Measurements from ENCODE around the gene OCA2.

OCA2 gene

GRCh38 chr15:28079313-28079969 is 19.7 kb downstream of the OCA2 start:
- no peak for DNase-seq (ENCODE audit: low spot score)

- no peak for DNase-seq (ENCODE audit: low spot score)
Observed at GRCh38 chr15:28078191-28078719, 20.9 kb downstream of the OCA2 start.

GRCh38 chr15:28075573-28075972 is 23.5 kb downstream of the OCA2 start:
- no peak for DNase-seq (ENCODE audit: low spot score)

GRCh38 chr15:28068930-28069329 is 30.2 kb downstream of the OCA2 start:
- DNase-seq (ENCODE audit: low spot score), result no peak

- no peak for DNase-seq (ENCODE audit: low spot score)
Observed at GRCh38 chr15:28066231-28066630, 32.9 kb downstream of the OCA2 start.

GRCh38 chr15:28060005-28060404 is 39.1 kb downstream of the OCA2 start:
- DNase-seq (ENCODE audit: low spot score), result no peak

GRCh38 chr15:28058082-28058481 is 41.0 kb downstream of the OCA2 start:
- DNase-seq (ENCODE audit: low spot score), result no peak

GRCh38 chr15:28051955-28052633 is 47.0 kb downstream of the OCA2 start:
- no peak for DNase-seq (ENCODE audit: low spot score)

GRCh38 chr15:28049581-28049980 is 49.5 kb downstream of the OCA2 start:
- DNase-seq (ENCODE audit: low spot score), result no peak

GRCh38 chr15:28047277-28047676 is 51.8 kb downstream of the OCA2 start:
- no peak for DNase-seq (ENCODE audit: low spot score)

GRCh38 chr15:28044121-28044672 is 54.9 kb downstream of the OCA2 start:
- no peak for DNase-seq (ENCODE audit: low spot score)

- DNase-seq (ENCODE audit: low spot score), result no peak
Observed at GRCh38 chr15:28043691-28044091, 55.4 kb downstream of the OCA2 start.

GRCh38 chr15:28037969-28038590 is 61.0 kb downstream of the OCA2 start:
- no peak for DNase-seq (ENCODE audit: low spot score)

- no peak for DNase-seq (ENCODE audit: low spot score)
Observed at GRCh38 chr15:28033443-28033842, 65.7 kb downstream of the OCA2 start.

GRCh38 chr15:28030801-28031200 is 68.3 kb downstream of the OCA2 start:
- DNase-seq (ENCODE audit: low spot score), result no peak

GRCh38 chr15:28027714-28028076 is 71.4 kb downstream of the OCA2 start:
- no peak for DNase-seq (ENCODE audit: low spot score)

- DNase-seq (ENCODE audit: low spot score), result no peak
Observed at GRCh38 chr15:28026764-28027713, 72.1 kb downstream of the OCA2 start.

- no peak for DNase-seq (ENCODE audit: low spot score)
Observed at GRCh38 chr15:28026221-28026620, 72.9 kb downstream of the OCA2 start.

- no peak for DNase-seq (ENCODE audit: low spot score)
Observed at GRCh38 chr15:28025413-28025812, 73.7 kb downstream of the OCA2 start.

GRCh38 chr15:28024889-28025250 is 74.2 kb downstream of the OCA2 start:
- DNase-seq (ENCODE audit: low spot score), result no peak

GRCh38 chr15:28023933-28024888 is 74.9 kb downstream of the OCA2 start:
- no peak for DNase-seq (ENCODE audit: low spot score)
